Lung microvascular endothelial cell (primary cell): ENCODE measurements around the gene THEMIS. TPM values are rescaled to one million over a fixed set of nuclear protein-coding genes. Genes with fewer than 3 reads are reported as not detected.
"Not testable (repeated sequence)": the region's sequence is repeated elsewhere in the genome, so short reads cannot be mapped to it uniquely, and the experiment has no call there.

Experiments
- DNase-seq, 2 donors: peaks; one replicate each; pipeline versions ENCODE4 v3.0.0 to v3.0.0-alpha.2; 2010; ENCODE audit warnings: low read depth in 2 of 2
- total RNA-seq: library from RNA; depleted of rRNA; stranded (reverse); fragments of >200 nt; gene quantifications from 2 replicates; pipeline ENCODE4 v1.2.1, GENCODE V29; 2014

THEMIS gene
- total RNA-seq, 1 donor from 2014 or later = not detected

DNA sequence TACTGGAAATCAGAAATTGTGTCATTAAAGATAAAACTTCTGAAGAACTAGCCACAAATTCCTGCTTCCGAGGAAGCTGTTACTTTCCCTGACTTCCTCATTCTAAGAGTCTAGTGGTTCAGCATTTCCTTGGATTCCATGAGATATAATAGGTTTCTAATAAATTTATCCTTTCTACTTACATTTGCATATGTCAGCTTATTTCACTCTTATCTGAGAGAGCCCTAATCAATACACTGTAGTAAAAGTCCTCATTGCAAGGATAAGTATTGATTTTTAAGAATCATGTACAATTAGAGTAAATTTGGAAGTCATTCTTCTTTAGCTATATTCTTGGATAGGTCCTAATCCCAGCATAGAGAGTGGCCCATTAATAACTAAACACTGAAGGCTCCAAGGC is 16.9 kb upstream of the THEMIS start:
- DNase-seq = no peak

DNA sequence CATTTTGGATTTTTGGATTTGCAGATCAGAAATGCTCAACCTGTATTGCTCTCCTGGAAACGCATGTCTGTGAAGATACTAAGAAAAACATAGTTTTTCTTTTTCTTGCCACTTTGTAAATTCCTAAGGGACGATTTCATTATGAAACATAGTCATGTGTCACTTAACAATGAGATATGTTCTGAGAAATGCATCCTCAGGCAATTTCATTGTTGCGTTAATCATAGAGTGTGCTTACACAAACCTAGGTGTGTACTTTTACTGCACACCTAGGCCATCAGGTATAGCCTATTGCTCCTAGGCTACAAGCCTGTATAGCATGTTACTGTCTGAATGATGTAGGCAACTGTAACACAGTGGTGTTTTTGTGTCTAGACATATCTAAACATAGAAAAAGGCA is 13.4 kb upstream of the THEMIS start:
- DNase-seq = no peak

GRCh38 chr6:127912914-127913313 is 12.1 kb upstream of the THEMIS start:
- DNase-seq = no peak

GRCh38 chr6:127907960-127908640 is 7.2 kb upstream of the THEMIS start:
- DNase-seq = no peak

DNA sequence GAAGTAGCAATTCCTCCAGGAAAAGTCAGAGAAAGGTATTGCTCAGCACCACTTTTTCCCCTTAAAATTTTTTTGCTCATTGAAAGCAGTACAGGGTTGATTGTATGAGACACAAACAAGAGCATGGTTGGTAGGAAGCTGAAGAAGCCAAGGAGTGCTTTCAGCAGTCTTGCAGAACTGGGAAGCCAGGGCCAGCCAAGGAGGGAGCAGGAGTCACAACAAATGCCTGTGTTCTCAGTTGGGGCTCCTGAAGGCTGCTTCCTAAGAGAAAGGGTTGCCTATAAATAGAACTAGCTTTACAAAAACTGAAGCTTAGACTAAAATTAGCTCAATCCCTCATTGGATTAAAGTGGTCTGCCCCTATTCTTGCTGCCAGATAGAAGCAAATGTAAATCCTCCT is 3.3 kb upstream of the THEMIS start:
- DNase-seq = no peak

DNA sequence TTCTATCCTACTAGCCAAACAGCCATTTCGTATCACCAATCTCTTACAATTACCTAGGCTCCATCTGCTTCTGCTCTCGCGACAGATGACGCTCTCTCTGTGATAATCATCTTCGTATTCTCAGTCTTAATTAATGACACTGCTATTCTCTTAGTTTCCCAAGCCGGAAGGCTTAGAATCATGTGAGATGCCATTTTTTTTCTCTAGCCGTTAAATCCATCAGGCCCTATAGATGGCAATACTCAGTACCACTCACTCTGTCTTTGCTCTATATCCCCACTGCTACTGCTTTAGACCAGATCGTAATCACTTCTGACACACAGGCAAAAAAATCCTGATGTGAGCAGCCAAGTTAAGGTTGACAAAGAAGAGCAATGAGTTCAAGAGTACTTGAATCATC is 2.1 kb upstream of the THEMIS start:
- DNase-seq = no peak

GRCh38 chr6:127897484-127897883 is 3.4 kb downstream of the THEMIS start:
- DNase-seq = no peak

- DNase-seq = no peak
These were observed 6.8 kb downstream of the THEMIS start for GRCh38 chr6:127894051-127894450.

DNA sequence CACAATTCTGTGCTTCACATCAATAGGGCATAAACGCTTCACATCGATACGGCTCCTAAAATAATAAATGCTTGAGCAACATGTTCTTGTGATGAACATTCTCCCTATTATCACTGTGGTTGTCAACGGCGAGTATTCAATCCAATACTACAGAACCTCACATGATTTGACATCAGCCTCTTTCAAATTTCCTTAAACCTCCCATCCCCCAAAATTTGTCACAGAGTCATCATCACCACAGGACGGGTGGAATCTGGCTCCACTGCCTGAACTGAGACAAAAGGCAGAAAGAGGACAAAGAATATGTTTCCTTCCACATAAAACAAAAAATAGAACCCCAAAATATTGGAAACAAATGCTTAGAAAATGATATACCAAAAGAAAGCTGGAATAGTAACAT is 7.3 kb downstream of the THEMIS start:
- no peak for DNase-seq

- DNase-seq = no peak
These were observed 9.0 kb downstream of the THEMIS start for GRCh38 chr6:127891731-127892326.

GRCh38 chr6:127886603-127887002 is 14.3 kb downstream of the THEMIS start:
- DNase-seq = no peak

DNA sequence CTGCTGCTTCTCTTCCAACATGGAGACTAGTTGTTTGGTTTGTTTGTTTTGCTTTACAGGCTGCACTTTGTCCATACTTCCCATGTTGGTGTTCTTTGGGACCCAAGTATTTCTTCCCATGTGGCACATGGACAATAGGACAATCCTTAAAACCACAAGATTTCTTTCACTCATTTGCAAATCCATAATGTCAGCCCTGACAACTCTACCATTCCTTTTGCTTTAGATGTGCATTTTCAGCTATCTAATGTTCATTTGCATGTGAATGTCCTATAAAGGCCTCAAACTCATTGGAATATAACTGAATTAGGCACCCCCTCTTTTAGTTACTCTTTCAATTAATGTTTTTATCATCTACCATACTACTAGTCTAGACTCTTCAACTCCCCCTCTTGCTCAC is 16.7 kb downstream of the THEMIS start:
- DNase-seq = no peak

GRCh38 chr6:127881949-127882348 is 18.9 kb downstream of the THEMIS start:
- DNase-seq = not testable (repeated sequence)

DNA sequence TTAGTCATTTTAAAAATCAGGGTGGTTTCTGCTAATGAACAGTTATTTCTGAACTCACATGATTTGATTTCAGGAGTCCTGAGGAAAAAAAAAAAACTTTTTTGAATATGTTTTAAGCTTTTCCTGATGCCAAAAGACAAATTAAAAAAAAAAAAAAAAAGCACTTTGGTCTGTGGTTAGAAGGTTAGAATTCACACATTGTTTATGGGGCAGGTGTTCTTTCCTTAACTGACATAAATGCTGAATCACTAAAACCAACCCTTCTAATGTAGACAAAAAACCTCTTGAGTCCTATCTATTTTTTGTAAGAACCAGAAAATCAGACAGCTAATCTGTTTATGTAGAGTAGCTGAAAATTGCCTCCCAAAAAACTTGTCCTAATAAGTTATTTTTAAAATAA is 20.4 kb downstream of the THEMIS start:
- DNase-seq = no peak

DNA sequence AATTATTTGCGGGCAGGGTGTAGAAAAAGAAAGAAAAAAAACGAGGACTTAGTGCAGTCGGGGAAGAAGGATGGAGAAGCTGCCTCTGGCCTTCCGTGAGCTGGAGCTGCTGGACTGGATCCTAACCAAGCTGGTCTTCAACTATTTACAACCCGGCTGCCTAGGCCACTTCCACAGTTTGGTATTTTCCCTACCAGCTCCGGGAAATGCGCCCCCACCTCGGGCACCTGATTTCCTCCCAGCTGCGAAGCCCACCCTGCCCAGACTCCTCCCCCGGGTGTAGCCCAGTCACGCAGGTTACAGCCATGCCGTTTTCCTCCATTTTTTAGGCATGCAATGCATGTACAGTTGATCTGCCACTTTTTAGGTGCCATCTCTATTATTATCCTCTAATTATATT is 21.2 kb downstream of the THEMIS start:
- peak in 1 of 2 donors; percentile 1 for DNase-seq

GRCh38 chr6:127878115-127878514 is 22.7 kb downstream of the THEMIS start:
- DNase-seq = no peak

DNA sequence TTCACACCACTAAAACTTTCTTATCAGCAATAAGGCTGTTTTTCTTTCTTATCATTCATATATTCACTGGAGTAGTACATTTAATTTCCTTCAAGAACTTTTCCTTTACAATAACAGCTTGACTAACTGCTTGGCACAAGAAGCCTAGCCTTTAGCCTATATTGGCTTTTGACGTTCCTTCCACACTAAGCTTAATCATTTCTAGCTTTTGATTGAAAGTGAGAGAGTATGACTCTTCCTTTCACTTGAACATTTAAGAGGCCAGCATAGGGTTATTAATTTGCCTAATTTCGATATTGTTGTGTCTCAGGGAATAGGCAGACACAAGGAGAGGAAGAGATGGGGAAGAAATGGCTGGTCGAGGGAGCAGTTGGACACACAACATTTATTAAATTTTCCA is 23.6 kb downstream of the THEMIS start:
- DNase-seq = no peak

GRCh38 chr6:127869772-127870404 is 31.0 kb downstream of the THEMIS start:
- DNase-seq = peak in 1 of 2 donors; percentile 11

- DNase-seq = no peak
These were observed 31.7 kb downstream of the THEMIS start for GRCh38 chr6:127869183-127869582.

GRCh38 chr6:127868338-127868737 is 32.5 kb downstream of the THEMIS start:
- DNase-seq = no peak

DNA sequence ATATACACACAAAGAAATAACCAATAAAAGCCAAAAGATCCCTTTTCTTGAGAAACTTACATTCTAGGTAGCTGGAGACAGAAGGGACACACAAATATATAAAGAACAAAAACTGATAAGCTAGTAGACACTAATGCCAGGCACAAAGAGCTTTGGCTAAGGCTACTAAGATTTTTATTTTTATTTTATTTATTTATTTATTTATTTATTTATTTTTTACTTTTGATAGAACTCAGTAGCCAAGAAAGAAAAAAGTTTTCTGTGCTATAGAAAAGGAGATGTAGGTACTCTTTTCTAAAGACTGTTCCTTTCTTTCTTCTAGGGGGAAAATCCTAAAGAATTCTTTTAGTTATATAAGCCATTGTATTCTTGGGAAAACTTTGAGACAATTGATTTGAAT is 34.1 kb downstream of the THEMIS start:
- no peak for DNase-seq

GRCh38 chr6:127865108-127865507 is 35.8 kb downstream of the THEMIS start:
- DNase-seq = no peak

DNA sequence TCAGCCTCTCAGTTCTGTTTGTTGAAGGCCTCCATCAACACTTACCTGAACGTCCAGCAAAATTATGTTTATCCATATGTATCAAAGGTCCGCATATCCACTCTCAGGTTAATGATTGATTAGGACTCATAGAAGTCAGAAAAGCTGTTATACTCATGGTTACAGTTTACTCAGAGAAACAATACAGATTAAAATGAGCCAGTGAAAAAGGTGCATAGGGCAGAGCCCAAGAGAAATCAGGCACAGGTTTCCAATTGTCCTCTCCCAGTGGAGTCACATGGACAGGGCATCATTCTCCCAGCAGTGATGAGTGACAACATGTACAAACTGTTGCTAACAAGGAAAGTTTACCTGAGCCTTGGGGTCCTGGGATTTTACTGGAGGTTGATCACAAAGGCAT is 36.2 kb downstream of the THEMIS start:
- DNase-seq = no peak
